IMR-90 (cell line): Measurements from ENCODE around the gene BOLL. TPM values are rescaled to one million over a fixed set of nuclear protein-coding genes. Genes with fewer than 3 reads are reported as not detected.

Source experiments
- ATAC-seq: fragments of 200-7000 bp; cut with Tn5 transposase; 2 replicates; pipeline ENCODE4 v1.9.1; 2020; ENCODE audit warnings: low read depth, mild to moderate bottlenecking, moderate library complexity
- BruUV-seq: library from RNA; stranded (reverse); fragments of 400-500 nt; replicated peaks from 2 replicates; lab custom pipeline; 2021; lab: Mats Ljungman, UMichigan
- CTCF ChIA-PET: fragments of 300-600 bp; formaldehyde crosslinking; extraction: SDS; loops from one replicate; lab custom pipeline; 2021; ENCODE audit warnings: antibody characterized with exemption; lab: Yijun Ruan, JAX
- POLR2A ChIA-PET: fragments of 300-600 bp; sonication (Branson Sonifier 250); formaldehyde crosslinking; loops from one replicate; lab custom pipeline; 2022; ENCODE audit warnings: antibody characterized with exemption; ENCODE audit not compliant: unreplicated experiment; lab: Charles Lee
- DNase-seq: peaks from one replicate; pipeline ENCODE4 v3.0.0; 2013
- H2AFZ ChIP-seq: replicated peaks from 2 replicates; pipeline ENCODE3; 2013; ENCODE audit warnings: low read length, mild to moderate bottlenecking; ENCODE audit not compliant: poor library complexity
- H2AK5ac ChIP-seq: 2 replicates; pipeline ENCODE4 v1.6.1; 2013; ENCODE audit warnings: low read depth, low read length, inconsistent platforms
- H2AK9ac ChIP-seq: replicated peaks from 2 replicates; pipeline ENCODE3; 2013; ENCODE audit warnings: mild to moderate bottlenecking, low read depth, low read length, moderate library complexity; ENCODE audit not compliant: poor library complexity
- H2BK120ac ChIP-seq: 2 replicates; pipeline ENCODE4 v1.6.1; 2013; ENCODE audit warnings: low read depth, low read length, inconsistent platforms
- H2BK15ac ChIP-seq: 3 replicates; pipeline ENCODE4 v1.6.1; 2013; ENCODE audit warnings: low read depth, low read length, inconsistent platforms
- H2BK20ac ChIP-seq: 2 replicates; pipeline ENCODE4 v1.6.1; 2013; ENCODE audit warnings: low read depth, mild to moderate bottlenecking, inconsistent platforms, low read length, moderate library complexity
- H2BK5ac ChIP-seq: 2 replicates; pipeline ENCODE4 v1.6.1; 2013; ENCODE audit warnings: mild to moderate bottlenecking, low read depth, low read length, inconsistent platforms; ENCODE audit not compliant: poor library complexity, severe bottlenecking
- H3K14ac ChIP-seq: replicated peaks from 2 replicates; pipeline ENCODE4 v1.6.1; 2013; ENCODE audit warnings: low read depth, low read length, inconsistent platforms
- H3K18ac ChIP-seq: 2 replicates; pipeline ENCODE4 v1.6.1; 2013; ENCODE audit warnings: low read depth, low read length, control low read depth
- H3K23ac ChIP-seq: 2 replicates; pipeline ENCODE4 v1.6.1; 2013; ENCODE audit warnings: low read depth, low read length, inconsistent platforms
- H3K27ac ChIP-seq: 2 replicates; pipeline ENCODE4 v1.5.1; 2013; ENCODE audit warnings: mild to moderate bottlenecking, control low read depth, low read length; ENCODE audit not compliant: insufficient read depth
- H3K27me3 ChIP-seq: 2 replicates; pipeline ENCODE4 v1.6.1; 2013; ENCODE audit warnings: low read length; ENCODE audit not compliant: control insufficient read depth, insufficient read depth
- H3K36me3 ChIP-seq: 2 replicates; pipeline ENCODE4 v1.6.1; 2013; ENCODE audit warnings: low read length, mixed read lengths; ENCODE audit not compliant: control insufficient read depth, insufficient read depth
- H3K4ac ChIP-seq: 2 replicates; pipeline ENCODE4 v1.6.1; 2013; ENCODE audit warnings: low read depth, low read length, inconsistent platforms
- H3K4me1 ChIP-seq: 2 replicates; pipeline ENCODE4 v1.6.1; 2013; ENCODE audit warnings: low read length, mixed read lengths; ENCODE audit not compliant: control insufficient read depth, insufficient read depth
- H3K4me2 ChIP-seq: 2 replicates; pipeline ENCODE4 v1.6.1; 2013; ENCODE audit warnings: low read depth, mild to moderate bottlenecking, control low read depth, low read length, moderate library complexity
- H3K4me3 ChIP-seq: 2 replicates; pipeline ENCODE4 v1.5.1; 2013; ENCODE audit warnings: low read depth, mild to moderate bottlenecking, control low read depth, low read length, moderate library complexity; ENCODE audit not compliant: insufficient read depth
- H3K56ac ChIP-seq: 2 replicates; pipeline ENCODE4 v1.6.1; 2013; ENCODE audit warnings: low read length, inconsistent platforms; ENCODE audit not compliant: insufficient read depth; ENCODE audit errors: extremely low read depth
- H3K79me1 ChIP-seq, 2 experiments: 2 replicates each; pipeline ENCODE4 v1.6.1; 2013; ENCODE audit warnings: low read length in 2 of 2, inconsistent platforms in 1 of 2, low read depth in 1 of 2
- H3K9ac ChIP-seq: 2 replicates; pipeline ENCODE4 v1.6.1; 2013; ENCODE audit warnings: low read depth, low read length, control low read depth
- H3K9me1 ChIP-seq: 2 replicates; pipeline ENCODE4 v1.6.1; 2013; ENCODE audit warnings: low read length, inconsistent platforms; ENCODE audit not compliant: insufficient read depth
- H3K9me3 ChIP-seq: 2 replicates; pipeline ENCODE4 v1.6.1; 2013; ENCODE audit warnings: low read length; ENCODE audit not compliant: control insufficient read depth, insufficient read depth
- H4K20me1 ChIP-seq: 2 replicates; pipeline ENCODE4 v1.6.1; 2013; ENCODE audit warnings: low read length, inconsistent platforms; ENCODE audit not compliant: insufficient read depth
- H4K5ac ChIP-seq: 2 replicates; pipeline ENCODE4 v1.6.1; 2013; ENCODE audit warnings: mild to moderate bottlenecking, low read depth, low read length, control low read depth
- H4K8ac ChIP-seq, 2 experiments: 2 replicates each; pipeline ENCODE4 v1.6.1; 2013; ENCODE audit warnings: low read depth in 2 of 2, low read length in 2 of 2, control low read depth in 1 of 2, inconsistent platforms in 1 of 2
- H4K91ac ChIP-seq: 2 replicates; pipeline ENCODE4 v1.6.1; 2013; ENCODE audit warnings: low read depth, low read length, inconsistent platforms; ENCODE audit not compliant: insufficient read depth
- BHLHE40 ChIP-seq: fragments of 150-350 bp; IDR thresholded peaks from 2 replicates; pipeline ENCODE4 v1.6.1; 2016; ENCODE audit warnings: mild to moderate bottlenecking, low read depth, low read length
- ELK1 ChIP-seq: fragments of 150-350 bp; IDR thresholded peaks from 2 replicates; pipeline ENCODE4 v1.6.1; 2016; ENCODE audit warnings: low read depth, mild to moderate bottlenecking, low read length, moderate library complexity, borderline replicate concordance
- RAD21 ChIP-seq: IDR thresholded peaks from 2 replicates; pipeline ENCODE4 v1.6.1; 2012; ENCODE audit warnings: low read length, improper control_type of control experiment
- RCOR1 ChIP-seq: IDR thresholded peaks from 2 replicates; pipeline ENCODE4 v1.6.1; 2012; ENCODE audit warnings: mild to moderate bottlenecking, low read length, improper control_type of control experiment; ENCODE audit not compliant: insufficient replicate concordance
- SMC3 ChIP-seq: fragments of 150-350 bp; IDR thresholded peaks from 2 replicates; pipeline ENCODE4 v1.6.1; 2016; ENCODE audit warnings: low read depth, mild to moderate bottlenecking, antibody characterized with exemption, low read length, moderate library complexity
- WGBS, 2 experiments: methylation state at CpG; one replicate each; pipeline versions ENCODE4 v1.1.5 to v1.1.7; 2013; ENCODE audit warnings: missing lambda C conversion rate in 2 of 2; ENCODE audit not compliant: insufficient read length in 1 of 2; ENCODE audit errors: extremely low coverage in 2 of 2; 5-methylcytosine and 5-hydroxymethylcytosine counted together
- dilution Hi-C: fragments of 300-500 bp; cut with HindIII; formaldehyde crosslinking; loops from one replicate; pipeline ENCODE4 v1.14.3; 2018; ENCODE audit warnings: low sequenced_read_pairs; ENCODE audit not compliant: unreplicated experiment
- in situ Hi-C: fragments of 300-500 bp; cut with MboI; formaldehyde crosslinking; loops from 3 replicates; pipeline ENCODE4 v1.14.3; 2019; ENCODE audit warnings: low sequenced_read_pairs, inconsistent platforms, mixed read lengths
- intact Hi-C: fragments of 100-400 bp; cut with micrococcal nuclease; formaldehyde crosslinking; loops from 2 replicates; pipeline ENCODE4 v1.10.0; 2022
- polyA plus RNA-seq, 3 experiments: library from polyadenylated mRNA; depleted of rRNA; stranded (reverse); fragments of >200 nt; gene quantifications; 2 replicates each; pipeline ENCODE4 v1.2.3, GENCODE V29; 2012; ENCODE audit warnings: low replicate concordance in 1 of 3
- total RNA-seq: library from RNA; depleted of rRNA; stranded (reverse); fragments of >200 nt; gene quantifications from 2 replicates; pipeline ENCODE4 v1.2.3, GENCODE V29; 2012

The BOLL gene
- total and polyA plus RNA-seq, 2 of the 4 experiments (the other 2 are of a cell fraction), result not detected

DNA sequence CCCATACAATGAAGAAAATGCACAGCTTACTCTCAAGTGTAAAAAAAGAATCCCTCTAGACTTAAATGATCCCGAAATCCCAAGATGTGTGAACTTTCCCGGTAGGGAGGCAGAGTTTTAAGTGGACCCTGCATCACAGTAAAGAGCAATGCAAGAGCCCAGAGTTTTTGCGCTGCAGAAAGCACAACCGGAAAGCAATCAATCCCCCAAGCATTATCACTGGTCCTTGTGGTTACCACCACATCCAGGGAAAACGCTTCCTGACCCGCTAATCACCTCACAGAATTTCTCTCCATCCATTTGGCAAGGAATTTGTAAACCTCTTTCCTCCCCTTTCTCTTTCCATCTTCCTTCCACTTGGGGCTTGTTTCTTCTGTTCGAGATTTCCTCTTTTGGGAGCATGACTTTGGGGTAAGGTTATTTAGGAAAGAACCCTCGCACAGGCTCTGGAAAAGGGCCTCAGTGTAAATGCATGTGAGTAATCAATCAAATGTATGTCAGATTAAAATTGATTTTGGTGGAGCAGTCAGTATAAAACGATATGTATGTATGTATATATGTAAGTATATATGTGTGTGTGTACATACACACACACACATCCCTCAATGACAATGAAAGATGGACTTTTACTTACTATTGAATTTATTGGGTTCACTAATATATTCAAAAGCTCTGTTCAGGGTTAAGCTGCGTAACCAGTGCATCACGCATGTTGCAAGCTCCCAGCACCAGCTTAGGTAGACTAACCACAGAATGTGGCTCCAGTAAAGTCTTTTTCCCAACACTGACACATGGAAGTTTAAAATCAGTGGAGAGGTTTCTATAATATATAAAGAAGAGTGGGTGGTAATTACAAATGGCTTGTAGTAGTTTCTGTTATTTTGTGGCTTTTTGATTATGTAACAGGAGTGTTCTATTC, 20.9 kb upstream of the BOLL start:
- Histone ChIP-seq H4K91ac (no peak overlapping the region), H3K4me3 (no peak overlapping the region; the same call in 1 of the 2 replicates), H3K4me2 (peak overlapping the region; percentile 87; the same call in 1 of the 2 replicates), H4K5ac (no peak overlapping the region), H3K23ac (peak overlapping the region; percentile 80), H4K8ac (no peak overlapping the region), H3K27ac (no peak overlapping the region), H3K4ac (no peak overlapping the region), H2AFZ (no peak overlapping the region), H2BK15ac (no peak overlapping the region), H3K9me1 (no peaks in the 10 kb centered on the region), H3K9ac (no peak overlapping the region), H3K14ac (no peak overlapping the region), H2AK9ac (no peak overlapping the region), H3K56ac (no peak overlapping the region), H2AK5ac (no peak overlapping the region), H3K9me3 (no peaks in the 10 kb centered on the region), H3K27me3 (peaks cover 21% of the 10 kb centered on the region), H2BK5ac (no peak overlapping the region), H2BK120ac (no peak overlapping the region), H3K18ac (no peak overlapping the region), H4K20me1 (no peaks in the 10 kb centered on the region), H3K79me1 (no peaks in the 10 kb centered on the region), H3K36me3 (no peaks in the 10 kb centered on the region), H3K4me1 (no peaks in the 10 kb centered on the region), H2BK20ac (no peak overlapping the region)
- ChIA-PET CTCF (interaction anchor here (0.5 kb wide), 1 partner anchor 46 kb away, joined by 3 read pairs; no protein-coding TSS in a partner anchor), POLR2A (no interaction called here)
- no TSS peak for BruUV-seq
- in situ Hi-C loops, result loop anchor here (10.0 kb wide), 1 partner anchor 249 kb away; no protein-coding TSS in a partner anchor
- ATAC-seq, result no peak
- no peak for DNase-seq
- no CpG with 5 or more reads among the region's 11 CpGs for WGBS, 2 experiments
- dilution Hi-C loops, result no loop called here
- TF ChIP-seq BHLHE40 (no peak), RCOR1 (no peak), SMC3 (no peak), RAD21 (no peak), ELK1 (no peak)
- intact Hi-C loops, result loop anchor here (2.0 kb wide), 1 partner anchor 181 kb away; no protein-coding TSS in a partner anchor
